GM12801 (cell line): ENCODE measurements around the gene DNAJB13.

Experiments
- CTCF ChIP-seq: IDR thresholded peaks from one replicate; pipeline ENCODE4 v1.5.1; 2011; ENCODE audit warnings: control low read depth; ENCODE audit not compliant: insufficient read length; ENCODE audit errors: extremely low read depth

DNAJB13 gene

GRCh38 chr11:73951797-73952196 lies 971 bp downstream of the DNAJB13 start:
- no peak for TF ChIP-seq CTCF

- TF ChIP-seq CTCF = no peak
Measured at GRCh38 chr11:73956876-73957653, 6.2 kb downstream of the DNAJB13 start.

- TF ChIP-seq CTCF = no peak
Measured at GRCh38 chr11:73957654-73958361, 7.0 kb downstream of the DNAJB13 start.

GRCh38 chr11:73958521-73959141 lies 7.8 kb downstream of the DNAJB13 start:
- TF ChIP-seq CTCF = no peak

- TF ChIP-seq CTCF = no peak
Measured at GRCh38 chr11:73961321-73961720, 10.5 kb downstream of the DNAJB13 start.

GRCh38 chr11:73962101-73962705 lies 11.4 kb downstream of the DNAJB13 start:
- no peak for TF ChIP-seq CTCF

GRCh38 chr11:73963861-73964260 lies 13.0 kb downstream of the DNAJB13 start:
- no peak for TF ChIP-seq CTCF
